Posterior vena cava (tissue), 2 donors: ENCODE data around the gene NRG2. TPM values are rescaled to one million over a fixed set of nuclear protein-coding genes. Genes with fewer than 3 reads are reported as not detected.
A peak's percentile ranks its signal among the peaks of the same experiment; 100 is the strongest.

Experiments
- DNase-seq: peaks from one replicate; pipeline ENCODE4 v3.0.0-alpha.2; 2020; ENCODE audit warnings: low spot score
- intact Hi-C, 2 donors: fragments of 100-400 bp; cut with DNase I; formaldehyde crosslinking; loops; one replicate each; pipeline versions ENCODE4 v1.14.1 to v1.14.2; 2022 to 2023
- long read RNA-seq, 2 donors: library from polyadenylated mRNA; unstranded; transcript quantifications; one replicate each; pipeline ENCODE4 v2.0.0, GENCODE V29; 2020 to 2021
- total RNA-seq, 2 donors: library from RNA; stranded (reverse); fragmentation: NEBNext Ultra II Directional; extraction: Animal tissue kit (Norgen Biotek cat#: 25700); gene quantifications; one replicate each; pipeline ENCODE4 v1.2.1, GENCODE V29; 2021
- donor health status: DM: yes; HTN: yes; CAD: no.
- donor health status: DM: yes; HTN: yes; CAD: no.

NRG2 gene
- under 1 TPM; 0.51 to 0.90 TPM for total RNA-seq
- long read RNA-seq, donor 1, partial matches to known transcripts = 1 of 3 reads
- long read RNA-seq, donor 1, other reads (novel, unspliced or antisense) = 2 of 3 reads
- long read RNA-seq, donor 2, partial matches to known transcripts = 0 of 2 reads
- long read RNA-seq, donor 2, other reads (novel, unspliced or antisense) = 2 of 2 reads

DNA sequence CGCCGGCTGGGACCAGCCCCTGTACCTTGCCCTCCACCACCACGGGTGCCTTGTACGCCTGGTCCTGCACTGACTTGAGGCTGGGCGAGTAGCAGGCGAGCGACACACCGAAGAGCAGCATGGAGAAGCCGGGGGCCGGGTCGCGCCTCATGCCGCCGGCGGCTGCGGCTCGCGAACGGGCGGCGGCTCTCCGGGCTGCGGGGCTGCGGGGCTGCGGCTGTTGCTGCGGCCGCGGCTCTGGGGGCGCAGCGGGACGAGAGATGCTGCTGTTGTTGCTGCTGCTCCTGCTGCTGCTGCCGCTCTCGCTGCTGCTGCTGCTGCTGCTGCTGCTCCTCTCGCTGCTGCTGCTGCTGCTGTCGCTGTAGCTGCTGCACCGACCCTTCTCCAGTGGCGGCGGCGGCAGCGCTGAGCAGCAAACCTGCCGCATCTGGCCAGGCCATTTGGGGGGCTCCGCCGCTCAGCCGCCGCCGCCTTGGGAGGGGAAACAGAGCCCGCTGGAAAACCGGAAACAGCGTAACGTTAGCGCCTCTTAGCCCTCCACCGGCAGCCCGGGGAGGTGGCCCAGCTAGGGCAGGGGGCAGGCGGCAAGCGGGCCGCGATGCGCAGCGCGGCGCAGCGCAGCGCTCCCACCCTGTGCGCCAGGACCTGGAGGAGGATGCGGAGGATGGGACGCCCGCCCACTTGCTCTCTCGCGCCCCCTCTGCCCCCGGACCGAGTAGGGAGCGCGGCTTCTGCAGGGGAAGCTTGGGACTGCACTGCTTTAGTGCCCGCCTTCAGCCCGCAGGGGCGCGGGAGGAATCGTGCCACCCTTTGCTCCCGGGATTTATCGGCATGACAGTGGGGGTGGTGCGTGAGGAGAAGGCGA is at the start of gene NRG2:
NRG2 (minus strand) TSS at position 657 of the 865 bp plus-strand sequence.
- peak; percentile 83 for DNase-seq
- intact Hi-C loops = no loop called here

DNA sequence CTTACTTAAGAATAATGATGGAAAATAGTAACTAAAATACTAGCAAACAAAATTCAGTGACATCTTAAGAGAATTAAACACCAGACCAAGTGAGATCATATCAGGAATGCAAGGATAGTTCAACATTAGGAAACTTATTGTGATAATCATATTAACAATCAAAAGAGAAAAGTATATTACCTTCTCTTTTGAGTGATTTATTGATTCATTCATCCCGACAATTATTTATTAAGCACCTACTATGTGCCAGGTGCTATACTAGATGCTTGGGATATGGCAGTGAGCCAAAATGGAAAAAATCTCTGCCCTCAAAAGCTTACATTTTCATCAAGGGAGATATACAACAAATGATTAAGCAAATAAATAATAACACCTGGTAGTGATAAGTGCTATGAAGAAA is 47.2 kb upstream of the NRG2 start:
- no peak for DNase-seq
- intact Hi-C loops = no loop called here

GRCh38 chr5:140084541-140084940 is 41.4 kb upstream of the NRG2 start:
- DNase-seq = no peak
- intact Hi-C loops = no loop called here

GRCh38 chr5:140083650-140084049 is 40.6 kb upstream of the NRG2 start:
- intact Hi-C loops = no loop called here
- no peak for DNase-seq

DNA sequence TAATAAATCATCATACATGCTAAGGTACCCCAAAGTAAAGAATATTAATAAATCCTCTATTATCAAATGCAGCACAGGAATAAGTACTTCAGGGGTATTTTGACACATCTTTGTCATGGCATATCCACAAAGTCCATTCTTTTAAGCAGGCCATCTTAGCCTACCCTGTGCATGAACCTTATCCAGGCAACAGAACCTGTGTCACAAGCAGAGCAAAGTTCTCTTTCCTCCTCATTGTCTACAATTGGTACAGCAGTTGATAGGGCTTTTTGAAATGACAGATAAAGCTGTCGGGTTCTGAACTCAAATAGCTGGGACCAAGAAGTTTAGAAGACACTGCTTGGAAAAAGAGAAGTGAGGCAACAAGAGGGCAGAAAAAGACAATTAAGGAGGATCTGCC is 40.0 kb upstream of the NRG2 start:
- intact Hi-C loops = no loop called here
- no peak for DNase-seq

GRCh38 chr5:140076788-140077187 is 33.7 kb upstream of the NRG2 start:
- DNase-seq = no peak
- intact Hi-C loops = loop anchor here in 1 of 2 donors (5.0 kb wide), 1 partner anchor 66 kb away; no protein-coding TSS in a partner anchor

- intact Hi-C loops = loop anchor here in 1 of 2 donors (5.0 kb wide), 1 partner anchor 66 kb away; no protein-coding TSS in a partner anchor
Measured at GRCh38 chr5:140076142-140076541, 33.0 kb upstream of the NRG2 start.

GRCh38 chr5:140075371-140075770 is 32.3 kb upstream of the NRG2 start:
- DNase-seq = no peak
- intact Hi-C loops = loop anchor here in 1 of 2 donors (5.0 kb wide), 1 partner anchor 67 kb away; no protein-coding TSS in a partner anchor

More at GRCh38 chr5:140076142-140076541, 33.0 kb upstream of the NRG2 start:
- no peak for DNase-seq

GRCh38 chr5:140073296-140073695 is 30.2 kb upstream of the NRG2 start:
- intact Hi-C loops = loop anchor here (5.0 kb wide), 1 partner anchor 84 kb away; no protein-coding TSS in a partner anchor
- no peak for DNase-seq

DNA sequence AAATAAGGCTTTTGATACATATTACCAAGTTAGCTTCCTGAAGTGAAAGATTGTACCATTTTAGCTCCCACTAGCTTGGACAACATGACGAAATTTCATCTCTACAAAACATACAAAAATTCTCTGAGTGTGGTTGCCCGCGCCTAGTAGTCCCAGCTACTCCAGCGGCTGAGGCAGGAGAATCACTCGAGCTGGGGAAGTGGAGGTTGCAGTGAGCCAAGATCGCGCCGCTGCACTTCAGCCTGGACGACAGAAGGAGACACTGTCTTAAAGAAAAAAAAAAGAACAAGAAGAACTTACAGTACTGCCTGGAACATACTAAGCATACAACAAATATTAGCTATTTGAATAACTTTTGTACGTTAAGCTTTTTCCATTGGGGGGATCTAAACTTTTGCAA is 29.7 kb upstream of the NRG2 start:
- no peak for DNase-seq
- intact Hi-C loops = loop anchor here (5.0 kb wide), 1 partner anchor 84 kb away; no protein-coding TSS in a partner anchor

- intact Hi-C loops = no loop called here
- no peak for DNase-seq
Measured at GRCh38 chr5:140060816-140061215, 17.7 kb upstream of the NRG2 start.

GRCh38 chr5:140058212-140058932 is 15.3 kb upstream of the NRG2 start:
- no peak for DNase-seq
- intact Hi-C loops = no loop called here

DNA sequence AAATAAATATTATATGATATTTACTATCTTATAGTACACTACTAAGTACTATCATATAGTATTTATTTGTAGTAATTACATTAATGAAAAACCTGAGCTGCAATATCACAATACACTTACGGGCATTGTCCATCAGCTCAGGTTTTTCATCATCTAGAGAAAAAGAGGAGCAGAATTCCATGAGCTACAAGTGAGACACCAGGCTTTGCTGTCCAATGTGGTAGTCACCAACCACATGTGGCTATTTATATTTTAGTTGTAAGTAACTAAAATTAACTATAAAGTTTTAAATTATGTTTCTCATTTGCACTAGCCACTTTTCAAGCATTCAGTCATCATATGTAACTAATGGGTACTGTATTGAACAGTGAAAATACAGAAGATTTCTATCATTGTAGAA is 13.8 kb upstream of the NRG2 start:
- DNase-seq = no peak
- intact Hi-C loops = no loop called here

GRCh38 chr5:140055152-140055551 is 12.1 kb upstream of the NRG2 start:
- intact Hi-C loops = no loop called here
- DNase-seq = no peak

- intact Hi-C loops = no loop called here
- DNase-seq = no peak
Measured at GRCh38 chr5:140054086-140054689, 11.1 kb upstream of the NRG2 start.

DNA sequence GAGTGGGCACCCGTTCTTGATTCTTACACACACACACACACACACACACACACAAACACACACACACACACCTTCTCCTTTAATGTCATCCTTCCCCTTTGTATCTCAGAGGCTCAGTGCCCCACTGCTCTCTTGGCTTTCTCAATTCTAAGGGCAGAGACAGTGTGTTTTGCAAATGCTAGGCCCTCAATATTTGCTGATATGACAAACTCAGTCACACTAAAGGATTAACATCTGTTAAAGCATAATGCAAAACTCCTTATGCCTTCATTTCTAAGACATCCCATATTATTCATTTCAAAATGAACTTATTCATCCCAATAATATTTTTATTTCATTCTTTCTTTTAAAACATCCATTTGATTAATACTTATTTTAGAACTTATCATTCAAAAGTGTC is 8.9 kb upstream of the NRG2 start:
- intact Hi-C loops = no loop called here
- DNase-seq = no peak

DNA sequence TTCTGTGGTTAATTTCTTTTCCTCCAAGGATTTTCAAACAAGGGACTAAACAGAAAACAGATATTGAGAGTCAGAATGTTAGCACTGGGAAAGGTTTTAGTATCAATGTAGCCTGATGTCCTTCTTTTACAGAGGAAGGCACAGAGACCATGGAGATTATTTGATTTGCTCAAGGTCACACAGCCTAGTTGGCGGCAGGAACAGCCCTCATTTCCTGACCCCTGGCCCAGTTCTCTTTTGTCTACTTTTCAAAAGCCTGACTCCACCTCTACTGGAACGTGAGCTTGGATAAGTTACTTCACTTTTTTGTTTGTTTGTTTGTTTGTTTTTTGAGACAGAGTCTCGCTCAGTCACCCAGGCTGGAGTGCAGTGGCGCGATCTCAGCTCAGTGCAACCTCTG is 6.6 kb upstream of the NRG2 start:
- DNase-seq = no peak
- intact Hi-C loops = no loop called here

DNA sequence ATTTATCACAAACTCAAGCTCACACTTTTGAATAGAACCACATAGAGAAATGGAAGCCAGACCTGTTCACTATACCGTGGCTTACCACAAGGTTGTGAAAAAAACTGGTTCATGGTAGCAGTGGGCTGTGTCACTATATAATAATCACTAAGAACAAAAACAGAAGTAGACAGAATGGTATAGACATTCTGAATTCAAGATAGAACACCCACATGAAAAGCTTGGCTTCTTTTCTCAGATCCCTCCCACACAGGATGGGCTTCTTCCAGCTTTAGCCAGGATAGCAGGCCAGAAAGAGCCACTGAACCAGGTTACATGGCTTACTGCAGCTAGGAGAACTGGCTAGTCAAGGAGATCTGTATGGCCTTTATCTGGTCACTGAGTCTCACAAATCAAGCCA is 6.1 kb upstream of the NRG2 start:
- intact Hi-C loops = no loop called here
- DNase-seq = no peak

- intact Hi-C loops = no loop called here
- no peak for DNase-seq
Measured at GRCh38 chr5:140044041-140044440, 942 bp upstream of the NRG2 start.

DNA sequence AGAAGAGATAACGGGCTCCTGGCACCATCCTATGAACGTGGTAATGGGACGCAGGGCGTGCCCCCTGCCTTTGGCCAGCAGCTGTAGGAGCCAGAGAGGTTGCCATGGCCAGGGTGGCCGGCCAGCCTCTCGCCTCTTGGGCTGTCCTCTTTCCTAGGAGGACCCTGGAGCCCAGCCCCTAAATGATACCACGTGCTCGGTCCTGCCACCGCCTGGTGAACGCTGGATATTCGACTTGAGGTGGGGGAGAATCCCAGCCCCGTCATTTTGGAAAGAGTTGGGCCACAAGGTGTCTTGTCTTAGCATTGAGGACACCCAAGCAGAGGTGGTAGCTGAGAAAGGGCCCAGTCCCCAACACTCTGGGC is 391 bp upstream of the NRG2 start:
- intact Hi-C loops = no loop called here
- no peak for DNase-seq
